HTR-8/SVneo (cell line): Measurements from ENCODE around the gene OXER1.

ENCODE experiments used
- DNase-seq: peaks from one replicate; pipeline ENCODE4 v3.0.0; 2011; ENCODE audit warnings: low spot score, mixed read lengths; ENCODE audit not compliant: insufficient read length
- FAIRE-seq: peaks from 2 replicates; lab custom pipeline; 2011; peaks lifted over from hg19 to GRCh38; lab: Jason Lieb, UNC

OXER1 gene, protein sequence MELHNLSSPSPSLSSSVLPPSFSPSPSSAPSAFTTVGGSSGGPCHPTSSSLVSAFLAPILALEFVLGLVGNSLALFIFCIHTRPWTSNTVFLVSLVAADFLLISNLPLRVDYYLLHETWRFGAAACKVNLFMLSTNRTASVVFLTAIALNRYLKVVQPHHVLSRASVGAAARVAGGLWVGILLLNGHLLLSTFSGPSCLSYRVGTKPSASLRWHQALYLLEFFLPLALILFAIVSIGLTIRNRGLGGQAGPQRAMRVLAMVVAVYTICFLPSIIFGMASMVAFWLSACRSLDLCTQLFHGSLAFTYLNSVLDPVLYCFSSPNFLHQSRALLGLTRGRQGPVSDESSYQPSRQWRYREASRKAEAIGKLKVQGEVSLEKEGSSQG

DNA sequence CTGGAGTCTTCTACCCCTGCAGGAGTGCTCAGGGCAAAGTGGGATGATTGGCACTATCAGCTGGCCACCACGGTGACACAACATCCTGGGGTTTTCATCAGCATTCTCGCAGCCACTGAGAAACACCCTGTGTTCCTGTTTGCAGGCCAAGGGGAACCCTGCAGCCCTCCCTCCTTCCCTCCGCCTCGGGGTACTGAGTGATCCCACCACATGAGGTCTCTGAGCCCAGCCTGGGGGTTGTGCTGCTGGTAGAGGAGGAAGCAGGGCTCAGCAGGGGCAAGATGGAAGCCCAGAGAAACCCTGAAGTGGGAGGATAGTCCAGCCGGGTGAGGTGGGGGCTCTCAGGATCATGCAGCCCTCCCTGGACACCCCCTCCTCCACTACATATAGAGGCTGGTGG lies at the start of gene OXER1:
Gene OXER1, minus strand, starts transcription at position 40 of the 400 bp plus-strand sequence. CDS start 73 bp downstream, outside the sequence.
- FAIRE-seq (no peak), DNase-seq (no peak)

GRCh38 chr2:42812899-42813479 lies 49.1 kb upstream of the OXER1 start:
- FAIRE-seq (no peak), DNase-seq (no peak)

- FAIRE-seq (no peak), DNase-seq (no peak)
These were observed 47.3 kb upstream of the OXER1 start for GRCh38 chr2:42810971-42811811.

DNA sequence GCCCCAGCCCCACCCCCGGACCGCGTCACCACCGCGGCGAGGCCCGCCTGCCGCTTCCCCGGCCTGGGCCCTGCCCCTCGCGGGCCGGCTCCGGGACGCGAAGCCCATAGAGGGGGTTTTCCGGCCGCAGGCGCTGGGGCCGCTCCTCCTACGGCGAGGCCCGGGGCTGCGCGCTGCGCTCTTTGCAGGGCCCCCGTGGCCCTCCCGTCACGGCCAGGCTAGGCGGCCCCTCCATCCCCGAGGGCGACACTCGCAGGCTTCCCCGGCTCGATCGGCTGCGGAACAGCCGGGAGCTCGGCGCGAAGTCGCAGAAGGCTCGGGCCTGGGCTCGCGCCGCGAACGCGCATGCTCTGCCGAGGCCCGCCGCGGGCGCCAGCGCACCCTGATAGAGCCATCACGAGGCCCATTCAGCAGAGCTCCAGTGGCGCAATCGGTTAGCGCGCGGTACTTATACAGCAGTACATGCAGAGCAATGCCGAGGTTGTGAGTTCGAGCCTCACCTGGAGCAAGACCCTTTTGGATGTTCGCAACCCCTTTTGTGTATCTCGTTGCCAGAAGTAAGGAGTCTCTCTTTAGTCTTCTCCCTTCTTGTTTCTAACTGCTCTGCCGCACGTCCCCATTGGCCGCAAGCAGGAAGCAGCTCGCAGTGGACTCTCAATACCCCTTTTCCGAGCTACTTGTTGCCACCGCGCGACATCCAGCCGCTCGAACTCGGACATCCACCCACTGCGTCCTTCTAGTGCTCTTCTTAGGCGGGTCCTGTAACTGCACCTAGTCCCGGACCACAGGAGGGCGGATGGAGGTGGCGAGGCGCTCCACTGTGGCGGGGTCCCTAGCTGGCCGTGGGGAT lies 46.4 kb upstream of the OXER1 start:
- peak; percentile 40 for FAIRE-seq
- peak; percentile 94 for DNase-seq

DNA sequence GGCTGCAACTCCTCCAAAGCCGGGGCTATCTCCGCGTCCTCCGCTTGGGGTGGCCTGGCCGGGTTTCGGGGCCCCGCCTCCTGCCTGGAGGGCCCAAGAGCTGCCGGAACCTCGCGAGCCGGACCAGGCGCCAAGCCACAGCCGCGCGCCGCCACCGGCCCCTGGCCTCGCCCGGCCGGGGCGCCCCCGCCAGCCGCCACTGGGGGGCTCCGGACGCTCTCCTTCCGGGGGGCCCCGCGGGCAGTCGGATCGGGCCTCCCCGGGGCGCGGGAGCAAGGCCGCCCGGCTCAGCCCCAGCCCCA lies 45.8 kb upstream of the OXER1 start:
- no peak for FAIRE-seq
- DNase-seq: peak; percentile 83

- DNase-seq (no peak), FAIRE-seq (no peak)
These were observed 45.3 kb upstream of the OXER1 start for GRCh38 chr2:42809131-42809818.

- FAIRE-seq: no peak
These were observed 44.4 kb upstream of the OXER1 start for GRCh38 chr2:42808301-42808700.

GRCh38 chr2:42806786-42807185 lies 42.9 kb upstream of the OXER1 start:
- DNase-seq (no peak), FAIRE-seq (no peak)

More at GRCh38 chr2:42808301-42808700, 44.4 kb upstream of the OXER1 start:
- DNase-seq: no peak

DNA sequence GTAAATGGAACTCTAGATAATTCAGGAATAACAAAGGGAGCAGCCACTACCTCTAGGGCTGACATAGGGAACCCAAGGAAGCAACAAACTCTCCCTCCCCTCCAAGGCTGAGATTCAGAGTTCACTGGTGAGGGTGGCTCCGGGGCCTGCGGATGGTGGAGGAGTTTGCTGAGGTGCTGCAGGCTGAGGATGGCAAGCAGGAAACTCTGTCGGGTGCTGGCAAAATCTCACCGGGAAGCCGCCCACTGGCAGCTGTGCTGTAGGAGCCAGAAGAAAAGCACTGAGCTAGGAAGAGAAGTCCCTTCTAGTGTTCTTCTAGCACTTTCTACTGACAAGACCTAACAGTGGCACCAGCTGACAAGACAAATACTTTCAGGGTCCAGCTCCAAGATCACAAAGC lies 41.0 kb upstream of the OXER1 start:
- FAIRE-seq (no peak), DNase-seq (no peak)

DNA sequence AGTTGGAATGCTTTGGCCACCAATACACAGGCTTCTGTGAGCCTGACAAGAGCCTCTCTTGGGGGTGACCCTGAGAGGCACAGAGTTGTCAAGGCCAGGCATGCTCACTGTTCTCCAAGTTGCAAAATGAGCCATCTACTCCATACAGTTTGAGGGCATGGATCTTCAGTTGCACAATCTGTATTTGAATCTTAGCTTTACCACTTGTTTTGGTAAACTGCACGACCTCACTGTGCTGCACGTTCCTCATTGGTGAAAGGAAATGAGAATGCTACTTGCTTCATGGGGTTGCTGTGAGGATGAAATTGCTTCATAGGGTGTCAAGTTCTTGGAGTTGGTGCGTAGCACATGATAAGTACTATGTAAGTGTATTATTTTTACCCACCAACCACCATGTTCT lies 40.4 kb upstream of the OXER1 start:
- FAIRE-seq (no peak), DNase-seq (no peak)

- FAIRE-seq (no peak), DNase-seq (no peak)
These were observed 38.2 kb upstream of the OXER1 start for GRCh38 chr2:42802150-42802549.

- DNase-seq (no peak), FAIRE-seq (no peak)
These were observed 37.4 kb upstream of the OXER1 start for GRCh38 chr2:42801381-42801780.

GRCh38 chr2:42800981-42801380 lies 37.0 kb upstream of the OXER1 start:
- FAIRE-seq (no peak), DNase-seq (no peak)

GRCh38 chr2:42800461-42800962 lies 36.6 kb upstream of the OXER1 start:
- FAIRE-seq: no peak
- DNase-seq: no peak

DNA sequence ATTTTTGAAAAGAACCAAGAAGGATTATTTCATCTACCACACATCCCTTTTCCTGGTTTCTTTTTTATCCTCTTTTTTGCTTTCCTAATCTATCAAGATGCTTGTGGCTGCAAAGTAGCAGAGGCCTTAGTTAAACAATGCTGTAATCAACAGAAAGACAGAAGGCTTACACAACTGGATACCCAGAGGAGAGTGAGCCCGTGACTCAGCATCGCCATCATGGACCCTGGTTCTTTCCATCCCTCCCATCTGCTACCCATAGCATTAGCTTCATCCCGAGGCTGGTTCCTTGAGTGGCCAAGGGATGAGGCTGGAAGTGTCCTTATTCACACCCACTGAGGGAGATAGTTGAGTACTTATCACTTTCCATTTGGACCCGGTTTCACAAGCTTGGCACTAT lies 35.9 kb upstream of the OXER1 start:
- DNase-seq (no peak), FAIRE-seq (no peak)

GRCh38 chr2:42797281-42797680 lies 33.3 kb upstream of the OXER1 start:
- FAIRE-seq: no peak

DNA sequence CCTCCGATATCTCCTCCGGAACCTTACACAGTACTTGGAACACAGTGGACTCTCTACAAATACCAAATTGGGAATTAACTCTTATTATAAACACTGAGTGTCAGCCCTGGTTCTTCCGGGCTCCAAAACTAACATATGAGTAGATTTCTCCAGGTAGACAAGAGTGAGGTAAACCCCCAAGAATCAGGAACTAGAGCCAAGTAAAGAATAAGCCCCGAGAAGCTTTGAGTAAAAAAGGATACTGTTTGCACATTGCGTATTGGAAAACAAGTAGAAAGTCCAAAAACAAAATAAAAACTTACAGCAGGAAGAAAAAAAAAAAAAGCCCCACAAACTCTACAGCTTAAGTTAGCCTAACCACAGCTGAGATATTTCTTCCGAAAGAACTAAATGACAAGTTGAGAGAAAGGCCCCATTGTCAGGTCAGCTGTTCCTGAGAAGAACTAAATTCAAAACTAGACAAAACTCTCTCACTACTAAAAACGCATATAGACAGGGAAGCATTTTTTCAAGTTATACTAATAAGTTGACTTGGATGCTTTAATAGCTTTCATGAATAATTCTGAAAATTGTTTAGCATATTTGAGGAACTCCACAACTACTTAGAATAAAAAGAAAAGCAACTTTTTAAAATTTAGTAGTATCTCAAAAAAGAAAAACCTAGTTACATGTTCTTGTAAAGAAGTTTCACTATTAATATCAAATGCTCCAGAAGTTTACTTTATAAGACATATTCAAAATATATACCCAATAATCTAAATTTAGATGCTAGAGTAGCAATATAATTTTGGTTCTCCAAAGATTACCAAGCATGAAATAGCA lies 32.7 kb upstream of the OXER1 start:
- FAIRE-seq (no peak), DNase-seq (no peak)

More at GRCh38 chr2:42797281-42797680, 33.3 kb upstream of the OXER1 start:
- DNase-seq: no peak

GRCh38 chr2:42795841-42796301 lies 31.9 kb upstream of the OXER1 start:
- DNase-seq: no peak
- no peak for FAIRE-seq
